HG02840 (cell line): ENCODE measurements around the gene TTI1.
A peak's percentile ranks its signal among the peaks of the same experiment; 100 is the strongest.

Source experiments
- ATAC-seq: cut with Tn5 transposase; IDR thresholded peaks from one replicate; pipeline ENCODE4 v1.9.1; 2021; ENCODE audit warnings: mild to moderate bottlenecking, moderate library complexity, moderate number of reproducible peaks; ENCODE audit not compliant: unreplicated experiment, low FRiP score

The TTI1 gene

DNA sequence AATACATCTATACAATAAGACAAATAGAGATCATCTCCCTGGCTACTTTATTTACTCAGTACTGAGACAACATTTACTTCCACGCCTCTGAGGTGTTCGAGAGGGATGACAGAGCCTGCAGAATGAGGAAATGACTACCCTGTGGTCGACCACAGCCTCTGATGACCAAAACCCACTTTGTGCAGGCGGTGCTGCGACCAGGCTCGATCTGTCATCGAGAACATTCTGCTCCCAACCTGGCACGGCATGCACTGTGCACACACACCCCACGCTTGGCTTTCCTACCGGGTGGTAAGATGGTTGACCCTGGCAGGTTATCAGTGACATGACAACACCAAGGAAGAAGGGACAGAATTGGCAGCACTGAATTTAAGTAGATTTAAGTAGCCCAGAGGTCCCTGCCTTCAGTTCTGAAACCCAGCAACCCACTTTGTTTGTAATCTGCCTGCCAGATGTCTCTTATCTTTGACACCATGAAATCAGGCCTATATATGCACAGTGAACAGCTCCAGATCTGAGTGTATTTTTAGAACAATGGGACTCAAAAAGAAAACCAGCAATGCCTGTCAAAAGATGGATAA lies 42.6 kb downstream of the TTI1 start:
- ATAC-seq, result peak; percentile 81

DNA sequence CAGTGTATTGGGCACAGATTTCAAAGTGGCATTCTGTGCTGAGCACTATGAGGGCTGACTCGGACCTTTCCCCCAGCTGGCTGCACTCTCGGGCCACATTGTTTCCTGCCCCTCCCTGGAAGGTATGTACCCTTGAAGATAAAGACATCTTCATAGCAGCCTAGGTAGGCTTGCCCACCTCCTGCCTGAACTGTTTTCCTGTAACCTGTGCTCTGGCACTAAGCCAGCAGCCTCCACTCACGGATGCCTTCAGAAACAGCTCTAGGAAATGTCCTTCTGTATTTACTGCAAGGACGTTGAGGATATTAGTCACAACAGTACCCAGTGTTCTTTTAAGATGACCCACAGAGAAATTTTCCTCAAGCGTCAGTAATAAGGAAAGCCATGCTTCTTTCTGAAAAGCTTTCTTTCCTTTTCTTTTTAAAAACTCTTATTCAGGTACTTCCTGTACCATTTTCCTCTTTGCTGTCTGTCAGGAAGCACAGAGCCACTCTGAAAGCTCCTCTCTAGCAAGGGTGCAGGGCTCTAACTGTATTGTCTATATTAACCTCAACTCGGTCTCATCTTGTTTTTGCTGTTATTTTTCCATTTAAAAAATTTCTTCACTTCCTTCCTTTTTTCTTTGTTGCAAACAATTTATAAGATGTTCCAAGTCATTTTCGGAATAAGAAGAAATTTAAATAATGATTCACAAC lies 43.5 kb downstream of the TTI1 start:
- ATAC-seq, result no peak

DNA sequence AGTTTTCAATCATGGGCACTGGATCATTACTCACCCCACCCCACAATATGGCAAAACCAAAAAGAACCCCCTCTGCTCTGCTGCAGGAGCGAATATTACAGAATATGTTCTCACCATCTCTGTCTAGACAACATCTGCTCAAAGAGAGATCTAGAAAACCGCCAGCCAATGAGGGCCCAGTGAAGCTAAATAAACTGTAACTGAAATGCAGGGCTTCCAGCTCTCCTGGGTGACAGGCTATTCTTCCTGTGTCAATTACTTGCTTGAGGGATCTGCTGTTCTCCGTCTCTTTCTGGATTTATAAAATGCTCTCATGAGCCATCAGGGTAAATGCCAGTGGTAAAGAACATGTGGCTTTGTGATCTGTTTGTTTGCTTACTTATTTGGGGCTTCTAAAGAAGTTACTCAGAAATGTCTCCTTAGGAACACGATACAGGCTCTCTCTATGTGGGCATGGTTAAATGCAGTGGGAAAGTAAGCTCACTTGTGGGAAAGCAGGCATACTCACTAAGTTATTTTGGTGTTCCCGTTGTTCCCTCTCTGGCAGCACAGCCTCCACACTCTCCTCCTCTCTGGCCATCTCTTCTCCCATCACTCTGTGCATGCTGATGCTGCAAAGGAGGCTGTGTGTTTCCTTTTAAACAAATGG lies 44.8 kb downstream of the TTI1 start:
- no peak for ATAC-seq

DNA sequence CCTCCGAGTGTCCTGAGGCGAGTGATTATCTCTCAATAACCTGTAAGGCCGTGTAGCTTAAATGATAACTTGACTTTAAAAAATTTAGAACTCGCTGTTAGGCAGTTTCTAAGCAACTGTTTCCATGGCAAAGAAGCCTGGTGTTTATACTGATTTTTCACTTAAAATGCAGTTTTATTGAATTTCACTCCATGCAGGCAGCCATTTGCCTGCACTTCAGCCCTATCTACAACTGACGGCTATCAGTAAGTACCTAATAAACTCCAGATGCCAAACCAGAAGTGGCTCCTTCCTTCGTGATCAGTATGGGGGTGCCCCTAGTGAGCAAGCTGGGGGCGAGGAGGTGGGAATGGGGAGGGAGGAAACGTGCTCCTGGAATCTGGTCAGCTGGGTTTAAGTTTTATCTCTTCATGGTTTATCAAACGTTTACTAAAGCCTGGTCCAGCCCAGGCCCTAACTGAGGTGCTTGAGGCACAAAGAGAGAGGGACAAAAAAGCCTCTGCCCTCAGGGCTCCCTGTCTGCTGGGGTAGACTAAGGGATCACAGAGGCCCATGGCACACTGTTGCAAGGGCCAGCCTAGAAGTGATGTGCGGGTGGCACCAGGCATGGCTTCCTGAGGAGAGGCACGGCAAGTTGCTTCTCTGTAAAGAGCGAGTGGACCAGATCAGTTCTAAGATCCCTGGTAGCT lies 45.5 kb downstream of the TTI1 start:
- no peak for ATAC-seq

DNA sequence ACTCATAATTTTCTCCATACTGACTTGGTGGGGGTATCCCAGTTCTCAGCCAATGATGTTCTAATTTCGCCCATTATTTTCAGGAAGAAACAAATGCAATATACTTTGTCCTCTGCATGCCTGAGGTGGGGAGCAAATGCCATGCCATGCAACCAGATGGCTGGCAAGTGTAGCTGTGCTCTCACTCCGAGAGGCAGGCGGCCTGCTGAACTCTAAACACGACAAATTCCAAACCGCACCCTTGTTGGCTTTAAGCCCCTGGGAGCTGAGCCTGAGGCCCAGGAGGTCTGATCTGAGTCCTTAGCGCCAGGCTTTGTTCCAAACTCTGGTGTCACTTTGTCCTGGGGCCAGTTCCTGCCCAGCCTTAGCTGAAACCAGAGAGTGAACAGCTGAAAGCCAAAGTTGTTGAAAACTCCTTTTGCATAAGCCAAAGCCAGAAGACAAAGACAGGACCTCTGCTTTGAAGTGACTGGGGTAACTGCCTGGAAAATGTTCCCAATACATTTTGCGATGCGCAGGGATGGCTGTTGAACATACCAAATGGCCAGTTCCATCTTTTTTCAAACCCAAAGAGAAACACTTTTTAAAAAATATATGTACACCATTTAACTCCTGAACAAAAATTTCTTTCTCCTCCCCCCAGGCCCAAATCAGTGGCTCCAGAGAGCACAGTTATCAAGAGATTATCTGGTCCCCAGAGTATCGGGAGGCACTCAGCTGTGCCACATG lies 46.2 kb downstream of the TTI1 start:
- ATAC-seq, result no peak

DNA sequence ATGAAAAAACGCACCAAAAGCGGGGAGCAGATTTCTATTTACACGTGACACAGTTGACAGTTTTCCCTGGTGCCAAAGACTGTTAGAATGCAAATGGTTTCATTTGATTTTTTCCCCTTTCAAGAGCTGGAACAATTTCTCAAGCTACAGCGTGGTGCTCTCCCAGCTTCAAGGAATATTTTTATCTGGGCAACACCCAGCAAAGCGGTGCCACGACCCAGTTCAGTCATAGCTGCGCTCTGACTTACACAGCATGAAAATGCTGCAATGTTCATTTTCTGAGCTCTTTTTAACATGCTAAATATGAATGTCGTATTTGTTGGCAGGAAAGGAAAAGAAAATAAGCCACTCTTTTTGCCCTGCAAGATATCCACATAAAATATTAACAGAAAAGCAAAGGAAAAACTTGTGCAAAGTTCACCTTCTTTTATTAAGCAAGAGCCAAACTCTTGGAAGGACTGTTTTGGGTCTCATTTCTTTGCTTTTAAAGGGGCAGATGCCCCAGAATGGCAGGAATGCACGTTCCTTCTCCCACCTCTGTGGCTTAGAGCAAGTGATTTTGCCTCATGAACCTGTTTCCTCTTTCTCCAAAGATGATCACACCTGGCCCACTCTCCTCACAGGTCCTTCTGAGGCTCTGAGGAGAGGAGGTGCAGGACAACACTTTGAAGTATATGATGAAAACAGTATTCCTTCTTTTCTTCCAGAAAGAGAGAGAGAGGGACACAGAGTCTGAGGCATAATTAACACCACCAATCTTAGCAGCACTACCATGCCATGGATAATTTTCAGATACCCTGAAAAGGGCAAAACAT lies 47.0 kb downstream of the TTI1 start:
- ATAC-seq, result no peak

DNA sequence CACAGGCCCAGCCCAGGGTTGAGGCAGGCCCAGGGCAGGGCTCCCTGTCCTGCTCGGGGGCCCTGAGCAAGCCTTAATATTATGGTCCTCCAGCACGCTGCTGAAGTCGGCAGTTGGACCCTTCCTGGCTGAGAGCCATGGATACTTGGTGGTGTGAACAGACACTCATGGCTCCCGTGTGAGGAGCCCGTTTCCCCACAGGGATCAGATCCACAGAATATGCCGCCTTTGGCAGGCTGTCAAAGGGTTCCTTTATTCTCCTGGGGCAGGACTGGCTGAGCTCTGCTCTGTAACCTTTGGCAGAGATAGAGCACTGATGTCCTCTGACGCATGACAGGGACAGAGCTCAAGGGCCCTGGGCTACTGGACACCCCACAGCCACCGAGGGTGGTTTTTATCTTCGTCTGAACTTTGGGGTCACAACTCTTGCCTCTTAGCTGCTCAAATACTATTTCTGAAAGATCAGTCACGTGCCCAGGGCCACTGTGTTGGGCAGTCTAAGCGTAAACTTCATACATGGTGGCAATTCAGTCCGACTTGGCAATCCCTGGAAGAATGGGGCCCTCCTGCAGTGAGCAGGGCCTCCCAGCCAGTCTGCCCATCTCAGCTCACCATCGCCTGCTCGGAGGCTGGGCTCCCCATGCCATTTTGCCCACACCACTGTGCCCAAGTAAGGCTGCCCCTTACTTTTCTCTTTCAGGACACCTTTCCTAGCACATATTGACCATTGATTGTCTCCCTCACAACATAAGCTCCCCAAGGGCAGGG lies 49.1 kb downstream of the TTI1 start:
- ATAC-seq, result no peak

DNA sequence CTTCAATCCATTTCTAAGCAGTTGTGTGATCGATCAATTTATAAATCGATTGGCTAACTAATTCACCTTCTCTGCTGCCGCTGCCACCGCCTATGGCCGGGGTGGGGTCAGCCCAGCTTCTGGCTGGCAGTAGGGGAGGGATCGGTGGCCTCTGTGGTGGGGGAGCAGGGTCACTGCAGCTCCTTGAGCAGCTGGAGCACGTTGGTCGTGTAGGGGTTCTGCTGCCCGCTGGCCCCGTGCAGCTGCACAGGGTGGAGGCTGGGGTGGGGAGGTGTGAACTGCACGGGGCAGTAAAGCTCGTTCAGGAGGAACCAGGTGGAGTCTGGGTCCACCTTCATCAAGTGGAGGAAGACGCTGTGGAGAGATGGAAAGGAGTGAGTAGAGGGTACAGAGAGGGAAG lies 50.0 kb downstream of the TTI1 start:
- no peak for ATAC-seq

DNA sequence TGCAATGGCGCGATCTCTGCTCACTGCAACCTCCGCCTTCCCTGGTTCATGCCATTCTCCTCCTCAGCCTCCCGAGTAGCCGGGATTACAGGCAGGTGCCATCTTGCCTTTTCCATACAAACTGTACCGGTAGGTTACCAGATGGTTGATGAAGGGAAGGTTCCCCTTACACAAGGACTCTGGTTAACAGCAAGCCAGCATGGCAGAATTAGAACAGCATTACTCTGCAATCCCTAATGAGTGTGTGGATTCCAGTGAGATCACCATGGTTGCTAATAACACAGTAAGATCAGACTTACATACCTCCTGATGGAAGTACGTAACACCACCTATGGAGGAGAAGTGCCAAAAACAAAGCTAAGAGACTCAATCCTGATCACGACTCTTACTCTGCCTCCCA lies 51.7 kb downstream of the TTI1 start:
- ATAC-seq, result no peak

DNA sequence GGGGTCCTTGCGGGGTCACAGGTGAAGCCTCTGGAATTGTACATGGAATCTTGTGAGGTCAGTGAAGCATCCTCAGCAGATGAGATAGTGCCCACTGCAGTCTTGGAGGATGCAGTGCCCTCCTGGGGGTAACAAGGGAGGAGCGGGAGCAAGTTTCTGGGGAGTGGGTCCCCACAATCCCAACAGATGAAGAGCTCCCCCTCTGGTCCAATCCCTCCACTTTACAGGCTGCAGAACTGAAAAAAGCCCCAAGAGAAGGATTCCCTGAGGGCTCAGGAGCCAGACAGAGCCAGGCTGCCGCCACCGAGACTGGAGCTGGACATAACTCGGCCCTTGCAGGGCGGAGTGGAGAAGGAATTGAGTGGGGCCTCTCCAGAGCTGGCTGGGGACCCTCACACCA lies 52.4 kb downstream of the TTI1 start:
- no peak for ATAC-seq

DNA sequence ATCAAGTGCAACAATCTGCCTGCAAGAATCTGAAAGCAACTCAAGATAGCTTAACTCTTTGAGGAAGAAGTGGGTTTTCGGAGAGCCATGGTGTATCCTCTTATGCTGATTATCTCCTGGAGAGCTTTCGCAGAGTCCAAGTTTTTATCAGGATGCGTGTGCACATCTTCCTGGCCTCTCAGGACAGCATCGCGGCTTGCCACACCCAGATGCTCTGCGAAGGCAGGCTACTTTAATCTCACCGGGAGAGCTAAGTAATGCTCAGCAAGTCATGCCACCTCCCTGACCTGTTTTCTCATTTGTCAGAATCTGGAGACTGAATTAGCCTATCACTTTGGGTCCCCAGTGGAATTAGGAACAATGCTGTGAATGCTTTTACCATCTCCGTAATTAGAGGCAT lies 52.9 kb downstream of the TTI1 start:
- no peak for ATAC-seq

DNA sequence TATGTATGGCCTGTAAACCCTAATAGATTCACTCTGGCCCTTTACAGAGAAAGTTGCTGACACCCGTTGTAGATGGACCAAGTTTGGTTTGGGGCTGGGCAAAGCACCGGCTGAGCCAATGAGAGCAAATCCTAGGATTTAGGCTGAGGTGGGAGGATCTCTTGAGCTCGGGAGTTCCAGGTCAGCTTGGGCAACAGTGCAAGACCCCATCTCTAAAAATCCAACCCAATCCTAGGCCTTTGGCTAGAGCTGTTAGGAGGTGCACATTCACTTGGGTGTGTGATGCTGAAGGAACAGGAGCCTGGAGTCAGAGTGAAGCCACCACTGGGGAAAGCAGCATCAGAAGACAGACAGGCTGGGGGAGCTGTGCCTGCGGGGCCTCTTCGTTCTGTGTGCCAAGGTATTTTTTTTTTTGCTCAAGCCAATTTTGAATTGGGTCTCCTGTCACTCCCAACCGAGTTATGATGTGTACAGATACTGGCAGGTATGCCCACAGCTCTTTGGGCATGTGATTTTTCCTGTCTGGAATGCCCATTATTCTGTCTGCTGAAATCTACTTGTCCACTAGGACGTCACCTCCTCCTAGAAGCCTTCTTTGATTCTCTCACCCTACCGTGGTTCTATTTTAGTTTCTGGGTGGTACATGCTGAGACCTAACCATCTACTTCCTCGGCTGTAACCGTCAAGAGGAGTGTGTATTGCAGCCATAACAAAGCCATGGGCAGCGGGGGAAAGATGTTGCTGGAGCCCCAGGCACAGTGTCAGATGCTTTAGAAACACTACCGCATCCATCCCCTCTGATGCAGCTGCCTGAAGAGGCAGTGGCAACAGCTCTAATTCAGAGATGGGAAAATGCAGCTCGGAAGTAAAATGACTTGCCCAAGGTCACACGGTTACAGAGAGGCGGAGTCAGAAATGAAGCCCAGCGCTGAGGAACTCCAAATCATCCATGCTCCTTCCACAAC lies 54.0 kb downstream of the TTI1 start:
- no peak for ATAC-seq

DNA sequence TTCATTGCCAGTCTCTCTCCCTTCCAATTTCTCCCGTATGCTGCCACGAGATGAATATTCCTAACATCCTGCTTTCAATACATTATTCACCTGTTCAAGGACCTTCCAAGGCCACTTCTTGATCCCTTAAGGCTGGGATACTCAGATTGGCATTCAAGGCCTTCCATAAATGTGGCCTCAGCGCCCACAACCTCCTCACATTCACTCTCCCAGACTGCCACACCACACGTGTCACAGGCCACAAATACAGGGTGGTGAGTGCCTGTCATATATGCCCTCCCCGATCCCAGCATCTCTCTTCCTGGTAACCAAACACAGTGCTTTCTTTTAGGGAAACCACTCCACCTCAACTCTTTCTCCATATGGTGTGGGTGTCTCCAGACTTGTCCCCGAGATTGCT lies 55.5 kb downstream of the TTI1 start:
- ATAC-seq, result no peak

DNA sequence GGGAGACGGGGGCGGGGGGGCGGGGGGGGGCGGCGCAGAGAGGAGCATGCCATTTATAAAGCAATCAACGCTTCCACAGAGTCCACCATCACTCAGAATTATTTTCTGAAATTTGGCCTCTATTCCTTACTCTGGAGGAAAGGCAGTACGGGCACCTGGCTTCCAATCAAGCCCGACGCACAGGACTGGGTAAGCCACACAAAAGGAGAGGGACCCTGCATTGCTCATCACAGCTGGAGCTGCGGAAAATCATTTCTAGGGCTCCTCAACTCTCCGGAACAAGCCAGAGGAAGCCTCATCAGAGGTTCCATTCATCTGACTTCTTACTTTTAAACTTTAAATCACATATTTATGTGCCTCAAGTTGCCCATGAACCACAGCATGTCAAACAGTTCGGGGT lies 55.9 kb downstream of the TTI1 start:
- no peak for ATAC-seq

DNA sequence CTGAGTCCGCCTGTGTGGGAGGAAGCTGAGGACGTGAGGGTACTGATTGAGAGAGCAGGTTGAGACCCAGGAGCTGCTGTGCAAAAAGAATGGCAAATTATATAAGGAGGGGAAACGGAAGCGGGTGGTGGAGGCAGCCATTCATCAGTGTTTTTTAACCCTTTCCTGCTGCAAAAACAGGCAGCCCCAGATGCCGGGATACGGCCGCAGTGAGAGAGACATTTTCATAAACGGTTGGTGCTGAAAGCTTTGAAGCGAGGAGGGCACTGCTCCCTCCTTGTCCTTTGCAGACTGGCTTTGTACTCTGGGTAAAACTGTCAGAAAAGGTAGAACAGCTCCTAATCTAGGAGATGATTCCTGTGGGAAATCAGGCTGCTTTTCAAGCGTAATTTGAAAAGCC lies 56.4 kb downstream of the TTI1 start:
- no peak for ATAC-seq

DNA sequence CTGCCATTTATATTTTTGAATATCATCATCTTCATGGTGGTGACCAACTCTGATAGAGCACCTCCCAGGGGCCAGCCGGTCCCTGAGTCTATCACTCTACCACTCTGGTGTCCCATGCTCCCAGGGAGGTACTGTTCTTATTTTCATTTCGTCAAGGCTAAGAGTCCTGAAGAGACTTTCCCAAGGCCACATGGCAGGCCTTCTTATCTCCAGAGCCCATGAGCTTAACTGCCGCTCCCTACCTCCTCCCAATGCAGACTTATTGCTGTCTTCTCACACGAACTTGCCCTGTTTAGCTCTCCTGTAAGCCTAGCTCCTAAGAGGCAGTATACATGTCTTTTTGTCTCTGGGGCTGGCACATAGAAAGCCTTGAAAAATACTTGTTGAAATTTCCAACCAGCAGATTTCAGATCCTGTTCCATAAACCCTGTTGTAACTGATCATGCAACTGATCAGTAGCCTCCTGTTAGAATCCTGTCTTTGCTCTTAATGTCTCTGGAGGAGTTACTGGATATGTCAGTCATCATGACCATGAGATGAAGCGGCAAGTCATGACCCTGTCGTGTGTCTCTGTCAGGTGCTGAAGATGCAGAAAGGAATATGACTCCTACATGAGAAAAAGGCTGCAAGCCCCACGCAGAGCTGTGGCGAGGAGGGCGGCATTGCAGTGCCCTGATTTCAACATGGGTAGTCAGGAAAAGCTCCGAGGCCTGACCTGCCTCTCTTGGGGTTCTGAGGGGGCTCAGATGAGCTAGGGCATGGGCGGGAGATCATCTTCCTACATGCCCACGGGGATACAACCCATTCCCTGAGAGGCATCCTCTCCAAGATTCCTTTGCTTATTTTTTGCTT lies 60.0 kb downstream of the TTI1 start:
- ATAC-seq, result no peak
